Body of pancreas (tissue), 4 donors: ENCODE data around the gene NXPH4. TPM values are rescaled to one million over a fixed set of nuclear protein-coding genes. Genes with fewer than 3 reads are reported as not detected.

Experiments
- ATAC-seq: fragments of 150-250 bp; one replicate; pipeline ENCODE4 v1.9.1; 2016
- DNase-seq, 4 donors: peaks; one replicate each; pipeline ENCODE4 v3.0.0-alpha.2; 2019
- H3K27ac ChIP-seq, 4 donors: fragments of 200-600 bp; sonication (generic); 1 replicate in 3 of 4; 2 replicates in 1 of 4; pipeline versions ENCODE4 v1.5.1 to v1.6.1; 2016 to 2019; ENCODE audit warnings: mild to moderate bottlenecking in 1 of 4, mixed read lengths in 1 of 4, moderate library complexity in 1 of 4
- H3K27me3 ChIP-seq, 2 donors: fragments of 200-600 bp; sonication (generic); one replicate each; pipeline ENCODE4 v1.6.0; 2016; ENCODE audit warnings: mild to moderate bottlenecking in 1 of 2
- H3K36me3 ChIP-seq, 2 donors: fragments of 200-600 bp; sonication (generic); replicated peaks in 1 of 2; 2 replicates each; pipeline ENCODE4 v1.5.1; 2016; ENCODE audit warnings: low read depth in 2 of 2; ENCODE audit not compliant: insufficient read depth in 1 of 2
- H3K4me1 ChIP-seq: fragments of 200-600 bp; sonication (generic); one replicate; pipeline ENCODE4 v1.6.0; 2016
- H3K4me3 ChIP-seq, 2 donors: fragments of 200-600 bp; sonication (generic); 1 replicate in 1 of 2; 2 replicates in 1 of 2; pipeline ENCODE4 v1.5.1; 2016 to 2019
- H3K9me3 ChIP-seq, 3 donors: fragments of 200-600 bp; sonication (generic); 1 replicate in 2 of 3; 2 replicates in 1 of 3; pipeline ENCODE4 v1.5.1; 2016
- POLR2A ChIP-seq, 3 donors: fragments of 450-650 bp; IDR thresholded peaks; one replicate each; pipeline ENCODE4 v1.6.1; 2016; ENCODE audit warnings: antibody characterized with exemption in 3 of 3, mild to moderate bottlenecking in 2 of 3
- WGBS, 2 donors: methylation state at CpG; one replicate each; pipeline ENCODE4 v1.1.5; 2017; 5-methylcytosine and 5-hydroxymethylcytosine counted together
- intact Hi-C: fragments of 100-400 bp; cut with DNase I; formaldehyde crosslinking; loops from one replicate; pipeline ENCODE4 v1.15.1; 2023
- total RNA-seq, 2 donors: library from RNA; depleted of rRNA; stranded (reverse); fragments of >200 nt; gene quantifications; one replicate each; pipeline ENCODE4 v1.1.0, GENCODE V29; 2016
- TF ChIP-seq, protein P1 (sequence below), 7 experiments: fragments of 450-650 bp in 4 of 7; fragments of 200-600 bp in 3 of 7; sonication (generic) in 3 of 7; IDR thresholded peaks; one replicate each; pipeline ENCODE4 v1.5.1; 2016 to 2019; ENCODE audit warnings: antibody characterized with exemption in 7 of 7

NXPH4 gene
- total RNA-seq, 2 donors from 2014 or later: 2.9 to 4.6 TPM

GRCh38 chr12:57190821-57191220 lies 25.8 kb upstream of the NXPH4 start:
- no peak for DNase-seq
- 92 to 96% methylated on average over 5 to 19 of the region's 23 CpGs for WGBS, 2 donors
- H3K4me3 ChIP-seq: no peak overlapping the region
- ATAC-seq: no peak
- TF ChIP-seq, protein P1, sequence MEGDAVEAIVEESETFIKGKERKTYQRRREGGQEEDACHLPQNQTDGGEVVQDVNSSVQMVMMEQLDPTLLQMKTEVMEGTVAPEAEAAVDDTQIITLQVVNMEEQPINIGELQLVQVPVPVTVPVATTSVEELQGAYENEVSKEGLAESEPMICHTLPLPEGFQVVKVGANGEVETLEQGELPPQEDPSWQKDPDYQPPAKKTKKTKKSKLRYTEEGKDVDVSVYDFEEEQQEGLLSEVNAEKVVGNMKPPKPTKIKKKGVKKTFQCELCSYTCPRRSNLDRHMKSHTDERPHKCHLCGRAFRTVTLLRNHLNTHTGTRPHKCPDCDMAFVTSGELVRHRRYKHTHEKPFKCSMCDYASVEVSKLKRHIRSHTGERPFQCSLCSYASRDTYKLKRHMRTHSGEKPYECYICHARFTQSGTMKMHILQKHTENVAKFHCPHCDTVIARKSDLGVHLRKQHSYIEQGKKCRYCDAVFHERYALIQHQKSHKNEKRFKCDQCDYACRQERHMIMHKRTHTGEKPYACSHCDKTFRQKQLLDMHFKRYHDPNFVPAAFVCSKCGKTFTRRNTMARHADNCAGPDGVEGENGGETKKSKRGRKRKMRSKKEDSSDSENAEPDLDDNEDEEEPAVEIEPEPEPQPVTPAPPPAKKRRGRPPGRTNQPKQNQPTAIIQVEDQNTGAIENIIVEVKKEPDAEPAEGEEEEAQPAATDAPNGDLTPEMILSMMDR (IDR thresholded peaks at IDR 0.05): no peak
- TF ChIP-seq POLR2A (IDR thresholded peaks at IDR 0.05): no peak
- intact Hi-C loops: loop anchor here (5.0 kb wide), 1 partner anchor 124 kb away; no protein-coding TSS in a partner anchor
- no peaks in the 10 kb centered on the region for H3K27me3 ChIP-seq
- H3K9me3 ChIP-seq: no peaks in the 10 kb centered on the region
- no peak overlapping the region for H3K27ac ChIP-seq
- no peaks in the 10 kb centered on the region for H3K36me3 ChIP-seq
- H3K4me1 ChIP-seq: no peaks in the 10 kb centered on the region

GRCh38 chr12:57191410-57191809 lies 25.2 kb upstream of the NXPH4 start:
- Histone ChIP-seq H3K4me3 (no peak overlapping the region), H3K36me3 (no peaks in the 10 kb centered on the region), H3K27ac (no peak overlapping the region), H3K27me3 (no peaks in the 10 kb centered on the region), H3K4me1 (no peaks in the 10 kb centered on the region), H3K9me3 (no peaks in the 10 kb centered on the region)
- no peak for ATAC-seq
- 93 to 97% methylated on average over 5 to 11 of the region's 11 CpGs for WGBS, 2 donors
- DNase-seq: no peak
- intact Hi-C loops: loop anchor here (5.0 kb wide), 1 partner anchor 124 kb away; no protein-coding TSS in a partner anchor
- TF ChIP-seq, protein P1 (IDR thresholded peaks at IDR 0.05): no peak
- TF ChIP-seq POLR2A (IDR thresholded peaks at IDR 0.05): no peak

GRCh38 chr12:57192920-57193319 lies 23.7 kb upstream of the NXPH4 start:
- H3K9me3 ChIP-seq: no peaks in the 10 kb centered on the region
- ATAC-seq (no peak), DNase-seq (no peak)
- no peak overlapping the region for H3K27ac ChIP-seq
- no peaks in the 10 kb centered on the region for H3K4me1 ChIP-seq
- intact Hi-C loops: loop anchor here (5.0 kb wide), 1 partner anchor 126 kb away; no protein-coding TSS in a partner anchor
- no peaks in the 10 kb centered on the region for H3K27me3 ChIP-seq
- 91 to 92% methylated on average over 7 to 15 of the region's 16 CpGs for WGBS, 2 donors
- H3K36me3 ChIP-seq: peaks cover 0 to 2% of the 10 kb centered on the region in 2 donors
- no peak overlapping the region for H3K4me3 ChIP-seq
- no peak for TF ChIP-seq POLR2A (IDR thresholded peaks at IDR 0.05)
- TF ChIP-seq, protein P1 (IDR thresholded peaks at IDR 0.05): no peak

DNA sequence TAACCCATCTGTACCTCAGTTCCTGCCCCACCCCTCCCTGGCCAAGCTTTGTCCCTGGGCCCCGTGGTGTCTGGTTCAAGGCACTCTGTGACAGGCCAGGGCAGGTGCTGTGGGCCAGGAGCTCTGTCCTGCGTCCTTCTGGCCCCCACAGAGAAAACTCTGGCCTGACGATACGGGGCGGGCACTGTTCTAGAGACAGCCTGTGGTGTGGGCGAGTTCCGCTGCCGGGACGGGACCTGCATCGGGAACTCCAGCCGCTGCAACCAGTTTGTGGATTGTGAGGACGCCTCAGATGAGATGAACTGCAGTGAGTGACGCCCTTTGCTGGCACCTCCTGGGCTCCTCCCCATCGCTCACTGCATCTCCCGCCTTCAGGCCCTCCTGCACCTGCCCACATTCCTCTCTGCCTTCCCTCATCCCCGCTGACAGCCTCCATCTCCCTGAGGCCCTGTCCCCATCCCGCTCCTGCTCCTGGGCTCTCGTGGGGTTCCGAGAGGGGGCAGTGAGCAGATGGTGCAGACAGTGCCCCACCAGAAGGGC lies 22.8 kb upstream of the NXPH4 start:
- H3K4me1 ChIP-seq: no peaks in the 10 kb centered on the region
- no peak overlapping the region for H3K27ac ChIP-seq
- intact Hi-C loops: loop anchor here (5.0 kb wide), 1 partner anchor 126 kb away; no protein-coding TSS in a partner anchor
- ATAC-seq: no peak
- no peak for TF ChIP-seq POLR2A (IDR thresholded peaks at IDR 0.05)
- TF ChIP-seq, protein P1 (IDR thresholded peaks at IDR 0.05): no peak
- no peak overlapping the region for H3K4me3 ChIP-seq
- no peaks in the 10 kb centered on the region for H3K27me3 ChIP-seq
- no peaks in the 10 kb centered on the region for H3K9me3 ChIP-seq
- peaks cover 0 to 2% of the 10 kb centered on the region in 2 donors for H3K36me3 ChIP-seq
- no peak for DNase-seq
- 87 to 91% methylated on average over 16 to 19 of the region's 19 CpGs for WGBS, 2 donors

DNA sequence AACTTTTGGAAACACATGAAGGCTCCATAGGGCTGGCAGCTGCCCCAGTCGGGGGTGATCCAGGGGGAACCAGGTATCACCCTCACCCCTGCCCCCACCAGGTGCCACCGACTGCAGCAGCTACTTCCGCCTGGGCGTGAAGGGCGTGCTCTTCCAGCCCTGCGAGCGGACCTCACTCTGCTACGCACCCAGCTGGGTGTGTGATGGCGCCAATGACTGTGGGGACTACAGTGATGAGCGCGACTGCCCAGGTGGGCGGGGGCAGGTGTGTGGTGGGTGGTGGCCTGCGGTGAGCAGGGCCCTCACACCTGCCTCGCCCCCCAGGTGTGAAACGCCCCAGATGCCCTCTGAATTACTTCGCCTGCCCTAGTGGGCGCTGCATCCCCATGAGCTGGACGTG lies 22.3 kb upstream of the NXPH4 start:
- no peaks in the 10 kb centered on the region for H3K9me3 ChIP-seq
- no peak overlapping the region for H3K4me3 ChIP-seq
- no peaks in the 10 kb centered on the region for H3K4me1 ChIP-seq
- no peak for TF ChIP-seq POLR2A (IDR thresholded peaks at IDR 0.05)
- TF ChIP-seq, protein P1 (IDR thresholded peaks at IDR 0.05): no peak
- intact Hi-C loops: loop anchor here (5.0 kb wide), 1 partner anchor 127 kb away; no protein-coding TSS in a partner anchor
- 88 to 90% methylated on average over 5 to 7 of the region's 18 CpGs for WGBS, 2 donors
- ATAC-seq (no peak), DNase-seq (no peak)
- H3K27me3 ChIP-seq: no peaks in the 10 kb centered on the region
- peaks cover 0 to 2% of the 10 kb centered on the region in 2 donors for H3K36me3 ChIP-seq
- no peak overlapping the region for H3K27ac ChIP-seq
